ENCODE data around the gene OPHN1. TPM values are rescaled to one million over a fixed set of nuclear protein-coding genes. Genes with fewer than 3 reads are reported as not detected.

Gene OPHN1
- total and polyA plus RNA-seq, 2 of the 13 experiments (the other 11 are each of a cell fraction or from before 2014, with no cell fraction given), result 1.6 to 1.7 TPM

DNA sequence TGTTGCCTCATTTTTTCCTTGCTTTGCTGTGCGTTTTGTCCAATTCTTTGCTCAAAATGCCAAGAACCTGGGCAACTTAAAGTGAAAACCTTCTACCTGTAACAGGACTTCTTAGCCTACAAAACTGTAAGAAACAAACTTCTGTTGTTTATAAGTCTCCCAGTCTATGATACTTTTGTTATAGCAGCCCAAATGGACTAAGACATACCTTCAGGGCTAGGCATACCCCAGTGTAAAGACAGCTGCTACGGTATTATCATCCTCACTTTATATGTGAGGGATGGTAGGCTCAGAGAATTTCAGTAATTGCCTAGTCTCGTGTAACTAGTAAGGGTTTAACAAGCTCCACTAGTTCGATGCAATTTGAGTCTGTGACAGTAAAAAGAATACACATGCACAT is 6.0 kb upstream of the OPHN1 start:
- DNase-seq (ENCODE audit: low spot score), result no peak
- CTCF ChIA-PET (ENCODE audit: low intra/inter-chr PET ratio, low total read pairs), result no interaction called here
- no peak overlapping the region for H3K4me2 ChIP-seq (ENCODE audit: low read depth, low read length)
- no peak for ATAC-seq
- H3K9ac ChIP-seq (ENCODE audit: insufficient read depth, low read depth, low read length), result no peak overlapping the region
- POLR2A ChIA-PET, result no interaction called here
- intact Hi-C loops (cut with micrococcal nuclease; ENCODE audit: unreplicated experiment) (no loop called here), in situ Hi-C loops (cut with HindIII; ENCODE audit: extremely low pct_ligation_motif_present, low pct_unique_long_range_greater_than_20kb) (no loop called here)
- H3K27ac ChIP-seq (ENCODE audit: extremely low read length, insufficient read depth, low read length), result no peak overlapping the region
- H3K4me3 ChIP-seq (replicated peaks in 1 of 3; ENCODE audit: insufficient read depth in 1 of 3, low read depth in 2 of 3, low read length in 3 of 3), result no peak overlapping the region
- no peak for FAIRE-seq
- no peaks in the 10 kb centered on the region for H3K9me3 ChIP-seq (ENCODE audit: low read length)
- H3K4me1 ChIP-seq (ENCODE audit: insufficient read depth, low read length), result peaks cover 25% of the 10 kb centered on the region
- WGBS (ENCODE audit: low lambda C conversion rate), result 62% methylated on average over 2 of the region's 4 CpGs
- no TSS peak for BruUV-seq (replicated peaks)
- no peaks in the 10 kb centered on the region for H4K20me1 ChIP-seq (ENCODE audit: insufficient read depth, low read length)
- no peaks in the 10 kb centered on the region for H3K79me2 ChIP-seq (ENCODE audit: insufficient read depth, low read length)
- TF ChIP-seq ZBTB8A (CRISPR knock-in tag; IDR thresholded peaks at IDR 0.05; ENCODE audit: borderline replicate concordance, low read depth), result no peak
- TF ChIP-seq ZNF12 (CRISPR knock-in tag; IDR thresholded peaks at IDR 0.05), result peak; percentile 91
- TF ChIP-seq STAT5B (CRISPR knock-in tag; IDR thresholded peaks at IDR 0.05), result no peak
- no peaks in the 10 kb centered on the region for H3K27me3 ChIP-seq (ENCODE audit: control insufficient read depth in 1 of 2, insufficient read depth in 2 of 2, low read length in 2 of 2)
- H3K36me3 ChIP-seq (replicated peaks in 1 of 2; ENCODE audit: control insufficient read depth in 1 of 2, insufficient read depth in 2 of 2, low read length in 2 of 2), result no peaks in the 10 kb centered on the region
- H2AFZ ChIP-seq (ENCODE audit: low read length), result no peak overlapping the region

DNA sequence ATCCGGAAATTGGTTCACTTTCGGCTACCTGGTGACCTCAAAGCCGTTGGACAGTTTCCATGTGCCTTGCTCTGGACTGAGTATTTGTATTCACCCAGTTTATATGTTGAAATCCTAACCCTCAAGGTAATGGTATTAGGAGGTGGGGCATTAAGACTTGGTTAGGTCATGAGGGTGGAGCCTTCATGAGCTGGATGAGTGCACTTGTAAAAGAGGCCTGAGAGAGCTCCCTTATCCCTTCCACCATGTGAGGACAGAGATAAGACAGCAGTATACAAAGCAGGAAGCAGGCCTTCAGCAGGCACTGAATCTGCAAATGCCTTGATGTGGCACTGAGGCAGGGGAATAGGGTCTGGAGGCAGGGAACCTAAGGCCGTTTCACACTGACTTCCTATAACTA is 5.3 kb upstream of the OPHN1 start:
- H2AFZ ChIP-seq (ENCODE audit: low read length), result no peak overlapping the region
- no peaks in the 10 kb centered on the region for H3K79me2 ChIP-seq (ENCODE audit: insufficient read depth, low read length)
- ATAC-seq (peak; percentile 48), DNase-seq (ENCODE audit: low spot score) (peak; percentile 30), FAIRE-seq (no peak)
- H3K36me3 ChIP-seq (replicated peaks in 1 of 2; ENCODE audit: control insufficient read depth in 1 of 2, insufficient read depth in 2 of 2, low read length in 2 of 2), result no peaks in the 10 kb centered on the region
- TF ChIP-seq KLF15 (CRISPR knock-in tag; IDR thresholded peaks at IDR 0.05; ENCODE audit: borderline replicate concordance), result no peak
- TF ChIP-seq, protein P1, sequence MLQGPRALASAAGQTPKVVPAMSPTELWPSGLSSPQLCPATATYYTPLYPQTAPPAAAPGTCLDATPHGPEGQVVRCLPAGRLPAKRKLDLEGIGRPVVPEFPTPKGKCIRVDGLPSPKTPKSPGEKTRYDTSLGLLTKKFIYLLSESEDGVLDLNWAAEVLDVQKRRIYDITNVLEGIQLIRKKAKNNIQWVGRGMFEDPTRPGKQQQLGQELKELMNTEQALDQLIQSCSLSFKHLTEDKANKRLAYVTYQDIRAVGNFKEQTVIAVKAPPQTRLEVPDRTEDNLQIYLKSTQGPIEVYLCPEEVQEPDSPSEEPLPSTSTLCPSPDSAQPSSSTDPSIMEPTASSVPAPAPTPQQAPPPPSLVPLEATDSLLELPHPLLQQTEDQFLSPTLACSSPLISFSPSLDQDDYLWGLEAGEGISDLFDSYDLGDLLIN (CRISPR knock-in tag; IDR thresholded peaks at IDR 0.05; ENCODE audit: borderline replicate concordance), result no peak
- TF ChIP-seq, protein P2, sequence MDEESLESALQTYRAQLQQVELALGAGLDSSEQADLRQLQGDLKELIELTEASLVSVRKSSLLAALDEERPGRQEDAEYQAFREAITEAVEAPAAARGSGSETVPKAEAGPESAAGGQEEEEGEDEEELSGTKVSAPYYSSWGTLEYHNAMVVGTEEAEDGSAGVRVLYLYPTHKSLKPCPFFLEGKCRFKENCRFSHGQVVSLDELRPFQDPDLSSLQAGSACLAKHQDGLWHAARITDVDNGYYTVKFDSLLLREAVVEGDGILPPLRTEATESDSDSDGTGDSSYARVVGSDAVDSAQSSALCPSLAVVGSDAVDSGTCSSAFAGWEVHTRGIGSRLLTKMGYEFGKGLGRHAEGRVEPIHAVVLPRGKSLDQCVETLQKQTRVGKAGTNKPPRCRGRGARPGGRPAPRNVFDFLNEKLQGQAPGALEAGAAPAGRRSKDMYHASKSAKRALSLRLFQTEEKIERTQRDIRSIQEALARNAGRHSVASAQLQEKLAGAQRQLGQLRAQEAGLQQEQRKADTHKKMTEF (CRISPR knock-in tag; IDR thresholded peaks at IDR 0.05), result no peak
- TF ChIP-seq TBL1XR1 (IDR thresholded peaks at IDR 0.05; ENCODE audit: borderline replicate concordance, low read length, partially characterized antibody), result no peak
- no peak for TF ChIP-seq ZNF20 (CRISPR knock-in tag; IDR thresholded peaks at IDR 0.05)
- TF ChIP-seq GABPA (IDR thresholded peaks at IDR 0.05; ENCODE audit: low read depth, low read length), result no peak
- no peak for TF ChIP-seq GABPA (CRISPR knock-in tag; IDR thresholded peaks at IDR 0.05; ENCODE audit: low read depth)
- no peak for TF ChIP-seq KMT2A (CRISPR knock-in tag; IDR thresholded peaks at IDR 0.05)
- TF ChIP-seq DR1 (CRISPR knock-in tag; IDR thresholded peaks at IDR 0.05), result no peak
- TF ChIP-seq DMAP1 (CRISPR knock-in tag; IDR thresholded peaks at IDR 0.05), result no peak
- no peak for TF ChIP-seq RFXAP (CRISPR knock-in tag; IDR thresholded peaks at IDR 0.05; ENCODE audit: borderline replicate concordance)
- TF ChIP-seq SUZ12 (IDR thresholded peaks at IDR 0.05; ENCODE audit: low read depth, low read length), result no peak
- TF ChIP-seq AHR (CRISPR knock-in tag; IDR thresholded peaks at IDR 0.05), result no peak
- 10% methylated on average over 3 of the region's 4 CpGs for WGBS (ENCODE audit: low lambda C conversion rate)
- H4K20me1 ChIP-seq (ENCODE audit: insufficient read depth, low read length), result no peaks in the 10 kb centered on the region
- no peaks in the 10 kb centered on the region; a peak in 1 of 5 replicates for H3K27me3 ChIP-seq (ENCODE audit: control insufficient read depth in 1 of 2, insufficient read depth in 2 of 2, low read length in 2 of 2)
- in situ Hi-C loops (cut with HindIII; ENCODE audit: extremely low pct_ligation_motif_present, low pct_unique_long_range_greater_than_20kb), result no loop called here
- H3K9ac ChIP-seq (ENCODE audit: insufficient read depth, low read depth, low read length), result no peak overlapping the region
- no TSS peak for BruUV-seq (replicated peaks)
- POLR2A ChIA-PET, result no interaction called here
- no peak overlapping the region for H3K27ac ChIP-seq (ENCODE audit: extremely low read length, insufficient read depth, low read length)
- H3K4me1 ChIP-seq (ENCODE audit: insufficient read depth, low read length), result peaks cover 26% of the 10 kb centered on the region
- peak overlapping the region; percentile 57 for H3K4me2 ChIP-seq (ENCODE audit: low read depth, low read length)
- H3K9me3 ChIP-seq (ENCODE audit: low read length), result no peaks in the 10 kb centered on the region
- intact Hi-C loops (cut with micrococcal nuclease; ENCODE audit: unreplicated experiment), result no loop called here
- CTCF ChIA-PET (ENCODE audit: low intra/inter-chr PET ratio, low total read pairs), result no interaction called here
- H3K4me3 ChIP-seq (replicated peaks in 1 of 3; ENCODE audit: insufficient read depth in 1 of 3, low read depth in 2 of 3, low read length in 3 of 3), result no peak overlapping the region

All from HepG2 (cell line).